GM18508 (cell line): ENCODE measurements around the gene RANBP17.

Experiments used
- ATAC-seq: cut with Tn5 transposase; IDR thresholded peaks from one replicate; pipeline ENCODE4 v1.9.1; 2021; ENCODE audit warnings: moderate number of reproducible peaks; ENCODE audit not compliant: insufficient read depth, unreplicated experiment

The RANBP17 gene

GRCh38 chr5:171340042-171340441 lies 478.2 kb downstream of the RANBP17 start:
- ATAC-seq, result no peak

GRCh38 chr5:171340491-171340890 lies 478.7 kb downstream of the RANBP17 start:
- no peak for ATAC-seq

DNA sequence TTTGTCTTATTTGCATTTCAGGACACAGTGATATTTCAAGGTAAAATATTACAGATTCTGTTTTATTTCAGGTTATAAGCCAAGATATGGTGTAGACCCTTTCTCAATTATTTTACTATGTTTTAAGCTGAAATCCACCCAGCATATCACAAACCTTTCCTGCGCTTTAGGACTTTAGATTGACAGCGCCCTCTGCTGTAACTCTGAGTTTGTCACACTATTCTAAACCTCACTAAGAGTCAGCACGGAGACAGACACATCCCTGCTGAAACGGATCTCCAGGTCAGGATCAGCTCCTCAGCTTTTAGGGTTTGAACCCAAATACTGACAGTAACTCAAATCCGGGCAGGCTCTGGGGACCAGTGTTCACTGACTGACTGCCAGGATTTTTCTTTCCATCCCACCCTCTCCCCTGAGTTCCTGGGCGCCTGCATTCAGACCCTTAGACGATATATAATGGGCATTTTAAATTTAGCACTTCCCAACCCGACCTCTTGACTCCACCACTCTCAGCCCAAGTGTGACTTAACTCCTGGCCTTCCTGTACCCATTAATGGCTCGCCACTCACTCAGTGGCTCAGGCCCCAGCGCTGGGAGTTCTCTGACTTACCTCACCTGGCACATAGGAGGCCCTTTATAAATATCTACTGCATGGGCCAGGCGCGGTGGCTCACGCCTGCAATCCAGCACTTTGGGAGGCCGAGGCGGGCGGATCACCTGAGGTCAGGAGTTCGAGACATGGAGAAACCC lies 480.7 kb downstream of the RANBP17 start:
- peak; percentile 58 for ATAC-seq

- no peak for ATAC-seq
These were observed 483.3 kb downstream of the RANBP17 start for GRCh38 chr5:171344936-171345608.
